ENCODE results near the gene CDH22.

Gene CDH22

DNA sequence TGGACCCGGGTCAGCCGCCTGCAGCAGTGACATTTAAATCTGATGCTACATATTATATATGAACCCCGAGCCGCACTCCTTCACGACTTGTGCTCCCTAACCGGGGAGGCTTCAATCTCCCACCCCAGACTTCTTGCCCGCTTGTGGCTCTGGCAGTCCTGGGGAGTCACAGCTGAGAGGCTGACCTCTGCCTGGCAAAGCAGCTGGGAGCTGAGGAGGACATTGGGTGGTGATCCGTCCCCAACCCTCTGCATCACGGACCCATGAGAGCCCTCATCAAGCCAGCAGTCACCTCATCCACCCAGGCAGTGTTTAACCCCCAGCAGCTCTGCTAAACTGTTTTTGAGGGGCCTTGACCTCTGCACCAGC, 33.7 kb upstream of the CDH22 start:
- Histone ChIP-seq H3K27me3 (peaks cover 69% of the 10 kb centered on the region), H3K9me3 (no peaks in the 10 kb centered on the region), H3K27ac (no peak overlapping the region), H3K36me3 (peaks cover 21% of the 10 kb centered on the region), H3K4me3 (ENCODE audit: low read depth in 1 of 2, low read length in 1 of 2) (no peak overlapping the region), H3K4me1 (ENCODE audit: control insufficient read depth in 1 of 2, insufficient read depth in 1 of 2, low read depth in 1 of 2, low read length in 1 of 2) (peaks cover 14 to 16% of the 10 kb centered on the region in 2 experiments)
- TF ChIP-seq, protein P1, sequence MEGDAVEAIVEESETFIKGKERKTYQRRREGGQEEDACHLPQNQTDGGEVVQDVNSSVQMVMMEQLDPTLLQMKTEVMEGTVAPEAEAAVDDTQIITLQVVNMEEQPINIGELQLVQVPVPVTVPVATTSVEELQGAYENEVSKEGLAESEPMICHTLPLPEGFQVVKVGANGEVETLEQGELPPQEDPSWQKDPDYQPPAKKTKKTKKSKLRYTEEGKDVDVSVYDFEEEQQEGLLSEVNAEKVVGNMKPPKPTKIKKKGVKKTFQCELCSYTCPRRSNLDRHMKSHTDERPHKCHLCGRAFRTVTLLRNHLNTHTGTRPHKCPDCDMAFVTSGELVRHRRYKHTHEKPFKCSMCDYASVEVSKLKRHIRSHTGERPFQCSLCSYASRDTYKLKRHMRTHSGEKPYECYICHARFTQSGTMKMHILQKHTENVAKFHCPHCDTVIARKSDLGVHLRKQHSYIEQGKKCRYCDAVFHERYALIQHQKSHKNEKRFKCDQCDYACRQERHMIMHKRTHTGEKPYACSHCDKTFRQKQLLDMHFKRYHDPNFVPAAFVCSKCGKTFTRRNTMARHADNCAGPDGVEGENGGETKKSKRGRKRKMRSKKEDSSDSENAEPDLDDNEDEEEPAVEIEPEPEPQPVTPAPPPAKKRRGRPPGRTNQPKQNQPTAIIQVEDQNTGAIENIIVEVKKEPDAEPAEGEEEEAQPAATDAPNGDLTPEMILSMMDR (IDR thresholded peaks at IDR 0.05) = no peak

DNA sequence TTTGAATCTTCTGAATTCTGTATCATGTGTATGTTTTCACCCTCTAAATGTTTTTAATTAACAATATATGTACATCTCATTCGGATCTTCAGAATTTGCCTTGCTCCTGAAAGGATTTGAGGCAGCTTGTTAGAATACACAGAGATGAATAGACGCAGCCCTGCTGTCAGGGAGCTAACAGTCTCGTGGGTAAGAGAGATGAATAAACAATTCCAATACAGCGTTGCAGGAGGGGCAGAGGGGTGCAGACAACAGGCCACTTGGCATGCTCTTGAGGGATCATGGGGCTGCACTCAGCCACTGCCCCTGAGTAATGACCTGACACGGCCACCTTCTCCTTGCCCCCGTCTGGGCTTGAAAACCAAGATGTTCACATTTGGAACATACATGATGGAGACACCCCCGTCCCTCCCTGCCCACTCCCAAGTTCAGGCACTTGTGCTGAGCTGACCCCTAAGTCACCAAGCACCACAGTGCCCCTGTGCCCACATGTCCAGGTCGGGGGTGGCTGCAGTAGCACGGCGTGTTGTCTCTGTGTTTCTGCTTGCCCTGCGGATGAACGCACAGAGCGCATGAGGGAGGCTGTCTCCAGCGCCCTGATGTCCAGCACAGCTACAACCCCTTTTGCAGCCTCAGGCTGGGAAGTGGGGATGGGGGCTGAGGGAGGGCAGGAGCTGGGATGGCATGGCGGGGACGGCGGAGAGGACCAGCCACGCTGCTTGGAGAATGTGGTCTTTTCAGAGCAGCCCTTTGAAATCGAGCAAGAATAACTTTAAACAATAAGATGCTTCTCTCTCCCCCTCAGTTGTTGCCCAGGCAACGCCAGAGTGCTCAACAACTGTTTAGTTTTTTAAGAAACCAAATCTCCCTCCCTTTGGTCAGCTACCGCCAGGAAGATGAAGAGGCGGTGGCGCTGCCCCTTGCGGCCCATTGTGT, 33.0 kb upstream of the CDH22 start:
- no peak overlapping the region for H3K4me3 ChIP-seq (ENCODE audit: low read depth in 1 of 2, low read length in 1 of 2)
- no peak overlapping the region for H3K27ac ChIP-seq
- peaks cover 75% of the 10 kb centered on the region for H3K27me3 ChIP-seq
- peaks cover 15% of the 10 kb centered on the region for H3K36me3 ChIP-seq
- H3K4me1 ChIP-seq (ENCODE audit: control insufficient read depth in 1 of 2, insufficient read depth in 1 of 2, low read depth in 1 of 2, low read length in 1 of 2) = peaks cover 14 to 16% of the 10 kb centered on the region in 2 experiments
- TF ChIP-seq, protein P1 (IDR thresholded peaks at IDR 0.05) = no peak
- no peaks in the 10 kb centered on the region for H3K9me3 ChIP-seq

DNA sequence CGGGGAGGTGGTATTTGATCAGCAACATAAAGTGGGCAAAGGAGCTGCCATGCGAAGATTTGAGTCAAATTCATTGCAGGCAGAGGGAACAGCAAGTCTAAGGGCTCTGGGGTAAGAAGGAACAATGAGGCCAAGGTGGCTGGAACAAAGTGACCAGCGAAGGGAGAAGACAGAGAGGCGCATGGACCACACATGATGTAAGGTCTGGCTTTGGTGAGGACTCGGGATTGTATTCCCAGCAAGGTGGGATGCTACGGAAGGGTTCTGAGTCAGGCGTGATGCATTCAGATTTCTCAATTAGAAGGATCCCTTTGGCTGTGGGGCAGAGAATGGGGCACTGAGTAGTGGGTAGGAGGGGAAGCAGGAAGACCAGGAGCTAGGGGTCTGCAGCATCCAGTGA, 30.7 kb upstream of the CDH22 start:
- Histone ChIP-seq H3K27me3 (peaks cover 85% of the 10 kb centered on the region), H3K27ac (no peak overlapping the region)

DNA sequence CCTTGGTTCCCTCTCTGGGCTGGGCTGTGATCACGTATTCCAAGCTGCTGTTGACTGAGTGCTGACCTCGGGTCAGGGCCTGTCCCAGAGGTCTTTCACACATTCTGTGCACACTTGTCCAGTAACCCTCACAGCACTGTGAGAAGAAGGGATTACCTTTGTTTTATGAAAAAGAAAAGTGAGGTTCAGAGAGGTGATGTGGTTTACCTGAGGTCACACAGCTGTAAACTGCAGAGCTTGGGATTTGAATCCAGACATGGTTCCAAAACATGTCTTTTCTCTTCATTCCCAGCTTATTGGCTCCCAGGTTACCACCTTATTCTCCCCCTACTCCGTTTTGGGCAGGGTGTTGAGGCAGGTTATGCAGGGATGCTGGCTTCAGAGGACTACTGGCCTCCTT, 28.4 kb upstream of the CDH22 start:
- Histone ChIP-seq H3K4me1 (ENCODE audit: control insufficient read depth in 1 of 2, insufficient read depth in 1 of 2, low read depth in 1 of 2, low read length in 1 of 2) (no peaks in the 10 kb centered on the region), H3K27ac (no peak overlapping the region), H3K9me3 (no peaks in the 10 kb centered on the region), H3K4me3 (ENCODE audit: low read depth in 1 of 2, low read length in 1 of 2) (no peak overlapping the region), H3K36me3 (no peaks in the 10 kb centered on the region), H3K27me3 (peaks cover 82% of the 10 kb centered on the region)
- TF ChIP-seq, protein P1 (IDR thresholded peaks at IDR 0.05) = no peak

More for the DNA sequence above, 30.7 kb upstream of the CDH22 start:
- H3K9me3 ChIP-seq = no peaks in the 10 kb centered on the region
- H3K4me1 ChIP-seq (ENCODE audit: control insufficient read depth in 1 of 2, insufficient read depth in 1 of 2, low read depth in 1 of 2, low read length in 1 of 2) = peaks cover 13% of the 10 kb centered on the region in 2 experiments
- TF ChIP-seq, protein P1 (IDR thresholded peaks at IDR 0.05) = no peak
- no peaks in the 10 kb centered on the region for H3K36me3 ChIP-seq
- H3K4me3 ChIP-seq (ENCODE audit: low read depth in 1 of 2, low read length in 1 of 2) = no peak overlapping the region

DNA sequence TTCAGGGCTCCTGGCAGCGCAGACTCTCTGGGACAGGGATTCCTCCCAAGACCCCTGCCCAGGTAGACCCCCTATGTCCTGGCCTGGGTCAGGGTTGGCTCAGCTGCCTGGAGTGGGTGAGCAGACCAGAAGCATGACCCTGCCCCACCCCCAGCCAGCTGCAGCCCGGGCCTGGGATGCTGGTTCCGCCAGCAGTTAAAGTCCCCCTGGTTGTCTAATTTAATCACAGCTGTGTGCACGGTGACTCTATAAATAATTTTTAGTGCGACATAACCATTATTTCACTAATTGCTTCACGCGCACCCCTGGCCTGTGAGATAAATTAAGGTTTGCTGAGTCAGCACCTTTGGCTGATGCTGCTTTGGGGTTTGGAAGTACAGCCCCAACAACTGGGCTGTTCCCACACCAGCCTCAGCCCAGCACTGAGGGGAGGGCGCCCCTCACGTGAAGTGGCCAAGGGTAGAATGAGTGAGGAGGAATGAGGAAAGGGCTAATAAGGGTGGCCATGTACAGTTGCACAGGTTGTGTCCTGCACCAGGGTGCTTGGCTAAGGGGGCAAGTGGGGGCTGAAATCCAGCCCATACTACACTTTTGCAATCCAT, 26.1 kb upstream of the CDH22 start:
- no peaks in the 10 kb centered on the region for H3K4me1 ChIP-seq (ENCODE audit: control insufficient read depth in 1 of 2, insufficient read depth in 1 of 2, low read depth in 1 of 2, low read length in 1 of 2)
- no peak overlapping the region for H3K4me3 ChIP-seq (ENCODE audit: low read depth in 1 of 2, low read length in 1 of 2)
- H3K27ac ChIP-seq = no peak overlapping the region
- peaks cover 61% of the 10 kb centered on the region for H3K27me3 ChIP-seq
- H3K36me3 ChIP-seq = no peaks in the 10 kb centered on the region
- no peaks in the 10 kb centered on the region for H3K9me3 ChIP-seq
- TF ChIP-seq, protein P1 (IDR thresholded peaks at IDR 0.05) = no peak

Data from neutrophil (primary cell).